ENCODE data around the gene FBRS.
"Not testable (repeated sequence)": the region's sequence is repeated elsewhere in the genome, so short reads cannot be mapped to it uniquely, and the experiment has no call there.

The FBRS gene

DNA sequence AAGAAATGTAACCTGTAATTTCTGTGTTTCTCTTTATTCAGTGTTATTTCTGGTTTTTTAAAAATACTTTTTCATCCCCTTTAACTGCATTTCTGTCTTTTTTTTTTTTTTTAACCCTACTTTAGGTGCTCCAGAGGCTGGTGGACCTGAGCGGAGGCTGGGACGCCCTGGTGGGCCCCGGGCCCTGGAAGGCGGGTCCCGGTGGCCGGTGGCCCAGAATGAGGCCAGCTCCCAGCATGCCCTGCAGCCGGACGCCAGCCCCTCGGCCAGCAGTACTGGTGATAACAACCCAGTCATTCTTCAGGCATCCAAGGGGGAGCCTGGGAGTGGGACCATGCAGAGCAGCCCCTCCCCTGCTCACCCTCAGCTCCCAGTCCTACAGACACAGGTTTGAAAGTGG, 42.3 kb downstream of the FBRS start:
- no peak for DNase-seq

- no peak for DNase-seq
Observed at GRCh38 chr16:30700971-30701370, 42.7 kb downstream of the FBRS start.

DNA sequence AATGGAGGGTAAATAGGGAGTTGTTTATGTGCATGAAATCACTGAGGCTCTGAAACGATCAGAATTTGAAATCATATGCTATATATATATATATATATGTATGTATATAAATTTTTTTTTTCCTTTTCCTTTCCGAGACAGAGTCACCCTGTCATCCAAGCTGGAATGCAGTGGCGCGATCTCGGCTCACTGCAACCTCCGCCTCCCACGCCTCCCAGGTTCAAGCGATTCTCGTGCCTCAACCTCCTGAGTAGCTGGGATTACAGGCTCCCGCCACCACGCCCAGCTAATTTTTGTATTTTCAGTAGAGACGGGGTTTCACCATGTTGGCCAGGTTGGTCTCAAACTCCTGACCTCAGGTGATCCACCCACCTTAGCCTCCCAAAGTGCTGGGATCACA, 44.8 kb downstream of the FBRS start:
- not testable (repeated sequence) for DNase-seq

DNA sequence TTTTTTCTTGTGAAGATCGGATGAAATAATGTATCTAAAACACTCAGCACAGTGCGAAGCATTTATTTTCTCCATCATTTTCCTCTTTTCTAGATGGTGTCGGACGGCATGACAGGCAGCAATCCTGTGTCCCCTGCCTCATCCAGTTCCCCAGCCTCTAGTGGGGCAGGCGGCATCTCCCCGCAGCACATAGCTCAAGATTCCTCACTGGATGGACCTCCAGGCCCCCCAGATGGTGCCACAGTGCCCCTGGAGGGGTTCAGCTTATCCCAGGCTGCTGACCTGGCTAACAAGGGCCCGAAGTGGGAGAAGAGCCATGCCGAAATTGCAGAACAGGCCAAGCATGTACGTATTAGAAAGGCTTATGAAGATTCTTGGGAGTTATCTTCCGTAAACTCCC, 45.7 kb downstream of the FBRS start:
- DNase-seq, result no peak

DNA sequence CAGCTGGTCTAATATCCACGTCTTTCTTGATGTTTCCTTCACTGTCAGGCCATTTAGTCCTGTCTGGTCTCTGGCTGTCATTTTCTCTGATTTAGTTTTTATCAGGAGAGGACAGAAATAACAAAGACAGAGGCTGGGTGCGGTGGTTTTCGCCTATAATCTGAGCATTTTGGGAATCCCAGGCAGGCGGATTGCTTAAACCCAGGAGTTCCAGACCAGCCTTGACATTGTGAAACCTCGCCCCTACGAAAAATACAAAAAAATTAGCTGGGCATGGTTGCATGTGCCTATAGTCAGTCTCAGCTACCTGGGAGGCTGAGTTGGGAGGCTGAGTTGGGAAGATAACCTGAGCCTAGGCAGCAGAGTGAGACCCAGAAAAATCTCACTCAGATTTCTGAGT, 47.8 kb downstream of the FBRS start:
- no peak for DNase-seq

DNA sequence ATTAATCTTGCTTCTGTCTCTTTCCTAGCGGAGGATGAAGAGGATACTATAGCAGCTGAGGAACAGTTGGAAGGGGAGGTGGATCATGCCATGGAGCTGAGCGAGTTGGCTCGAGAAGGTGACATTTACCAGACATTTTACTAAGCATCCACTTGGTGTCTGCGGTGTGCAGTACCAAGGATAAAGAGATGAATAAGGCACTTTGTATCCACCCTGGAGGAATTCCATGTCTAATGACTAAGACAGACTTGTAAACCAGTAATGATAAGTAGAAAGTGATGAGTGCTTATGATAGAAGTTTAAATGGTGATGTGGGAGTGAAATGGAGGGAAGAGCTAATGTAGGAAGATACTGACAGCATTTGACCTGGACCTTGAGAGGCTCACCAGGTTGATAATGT, 52.7 kb downstream of the FBRS start:
- no peak for DNase-seq

GRCh38 chr16:30711712-30712111, 53.5 kb downstream of the FBRS start:
- no peak for DNase-seq

DNA sequence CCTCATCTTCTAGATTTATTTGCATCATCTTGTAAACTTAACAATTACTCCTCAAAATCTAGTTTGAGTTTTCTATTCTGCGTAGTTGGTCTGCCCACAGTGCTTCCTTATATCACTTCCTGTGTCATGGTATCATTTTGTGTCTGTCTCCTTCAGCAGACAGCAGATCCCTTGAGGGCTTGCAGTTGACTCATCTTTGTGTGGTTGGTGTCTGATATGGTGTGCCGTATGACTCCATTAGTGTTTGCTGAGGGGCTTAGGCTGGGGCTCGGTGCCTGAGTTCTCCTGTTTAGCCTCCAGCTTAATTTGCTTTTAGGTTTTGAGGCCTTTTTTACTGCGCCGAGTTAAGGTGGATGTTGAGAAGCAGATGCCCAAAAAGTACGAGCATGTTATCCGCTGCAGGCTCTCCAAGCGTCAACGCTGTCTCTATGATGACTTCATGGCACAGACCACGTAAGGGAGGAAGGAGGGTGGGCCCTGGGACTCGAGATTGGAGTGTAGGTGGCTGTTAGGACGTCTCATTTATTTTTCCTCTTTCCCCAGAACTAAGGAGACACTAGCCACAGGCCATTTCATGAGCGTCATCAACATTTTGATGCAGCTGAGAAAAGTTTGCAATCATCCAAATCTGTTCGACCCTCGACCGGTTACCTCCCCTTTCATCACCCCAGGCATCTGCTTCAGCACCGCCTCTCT, 57.7 kb downstream of the FBRS start:
- no peak for DNase-seq

DNA sequence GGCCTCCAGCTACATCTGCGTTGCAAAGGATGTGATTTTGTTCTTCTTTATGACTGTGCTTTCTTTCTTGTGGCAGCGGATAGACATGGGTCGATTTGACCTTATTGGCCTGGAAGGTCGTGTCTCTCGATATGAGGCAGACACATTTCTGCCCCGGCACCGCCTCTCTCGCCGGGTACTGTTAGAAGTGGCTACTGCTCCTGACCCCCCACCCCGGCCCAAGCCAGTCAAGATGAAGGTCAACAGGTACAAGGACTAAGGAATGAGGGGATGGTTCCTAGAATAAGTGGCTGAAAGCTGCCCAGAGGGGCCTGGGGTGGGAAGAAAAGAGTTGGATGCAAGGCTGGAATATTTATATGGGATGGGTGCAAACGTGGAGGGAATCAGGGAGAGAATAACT, 61.9 kb downstream of the FBRS start:
- DNase-seq, result no peak
